Measurements from ENCODE around the gene TJP3.

TJP3 gene

GRCh38 chr19:3700242-3701032 lies 7.7 kb upstream of the TJP3 start, which contains the start of gene PIP5K1C:
Gene PIP5K1C (minus strand): TSS chr19:3700468. CDS start chr19:3700390, 78 bp downstream.
- peak; percentile 85 for TF ChIP-seq CTCF (IDR thresholded peaks at IDR 0.05; ENCODE audit: extremely low read depth, insufficient read depth, missing control alignments)
- in situ Hi-C loops (cut with MboI; ENCODE audit: low pct_unique_long_range_greater_than_20kb, low sequenced_read_pairs, unreplicated experiment), result loop anchor here (5.0 kb wide), 1 partner anchor 38 kb away; no protein-coding TSS in a partner anchor
- peak; percentile 99 for DNase-seq (ENCODE audit: low spot score)

GRCh38 chr19:3701200-3701599 lies 7.0 kb upstream of the TJP3 start:
- no peak for DNase-seq (ENCODE audit: low spot score)
- TF ChIP-seq CTCF (IDR thresholded peaks at IDR 0.05; ENCODE audit: extremely low read depth, insufficient read depth, missing control alignments), result no peak
- in situ Hi-C loops (cut with MboI; ENCODE audit: low pct_unique_long_range_greater_than_20kb, low sequenced_read_pairs, unreplicated experiment), result loop anchor here (5.0 kb wide), 1 partner anchor 39 kb away; no protein-coding TSS in a partner anchor

- in situ Hi-C loops (cut with MboI; ENCODE audit: low pct_unique_long_range_greater_than_20kb, low sequenced_read_pairs, unreplicated experiment), result no loop called here
- no peak for DNase-seq (ENCODE audit: low spot score)
- TF ChIP-seq CTCF (IDR thresholded peaks at IDR 0.05; ENCODE audit: extremely low read depth, insufficient read depth, missing control alignments), result no peak
Observed at GRCh38 chr19:3707868-3708206, 347 bp upstream of the TJP3 start.

- TF ChIP-seq CTCF (IDR thresholded peaks at IDR 0.05; ENCODE audit: extremely low read depth, insufficient read depth, missing control alignments), result no peak
- no peak for DNase-seq (ENCODE audit: low spot score)
- in situ Hi-C loops (cut with MboI; ENCODE audit: low pct_unique_long_range_greater_than_20kb, low sequenced_read_pairs, unreplicated experiment), result no loop called here
Observed at GRCh38 chr19:3710265-3710812, 2.2 kb downstream of the TJP3 start.

GRCh38 chr19:3712663-3713611 lies 4.8 kb downstream of the TJP3 start:
- in situ Hi-C loops (cut with MboI; ENCODE audit: low pct_unique_long_range_greater_than_20kb, low sequenced_read_pairs, unreplicated experiment), result no loop called here
- DNase-seq (ENCODE audit: low spot score), result no peak
- TF ChIP-seq CTCF (IDR thresholded peaks at IDR 0.05; ENCODE audit: extremely low read depth, insufficient read depth, missing control alignments), result no peak

- in situ Hi-C loops (cut with MboI; ENCODE audit: low pct_unique_long_range_greater_than_20kb, low sequenced_read_pairs, unreplicated experiment), result no loop called here
- DNase-seq (ENCODE audit: low spot score), result no peak
- TF ChIP-seq CTCF (IDR thresholded peaks at IDR 0.05; ENCODE audit: extremely low read depth, insufficient read depth, missing control alignments), result no peak
Observed at GRCh38 chr19:3716147-3716668, 8.0 kb downstream of the TJP3 start.

Data from GM13977 (cell line).